SK-N-MC (cell line): ENCODE data around the gene MKRN2.

ENCODE experiments used
- EZH2 ChIP-seq: fragments of 200-600 bp; sonication (generic); IDR thresholded peaks from one replicate; pipeline ENCODE4 v1.6.1; 2017; ENCODE audit warnings: antibody characterized with exemption
- FOXP2 ChIP-seq: optimal IDR thresholded peaks from 2 replicates; pipeline ENCODE3; 2011; ENCODE audit warnings: mild to moderate bottlenecking, moderate library complexity; ENCODE audit not compliant: insufficient read depth; ENCODE audit errors: extremely low read length, control extremely low read depth
- POLR2AphosphoS5 ChIP-seq: IDR thresholded peaks from 2 replicates; pipeline ENCODE4 v1.6.1; 2012; ENCODE audit warnings: mild to moderate bottlenecking, low read depth, low read length, borderline replicate concordance

GRCh38 chr3:12556314-12556689, 585 bp upstream of the MKRN2 start:
- no peak for TF ChIP-seq EZH2
- TF ChIP-seq POLR2AphosphoS5: no peak
- no peak for TF ChIP-seq FOXP2
